ENCODE data around the gene LRRC42. TPM values are rescaled to one million over a fixed set of nuclear protein-coding genes. Genes with fewer than 3 reads are reported as not detected.
"Not testable (repeated sequence)": the region's sequence is repeated elsewhere in the genome, so short reads cannot be mapped to it uniquely, and the experiment has no call there.

LRRC42 gene
- total RNA-seq, 1 experiment from 2014 or later = 80.9 TPM

DNA sequence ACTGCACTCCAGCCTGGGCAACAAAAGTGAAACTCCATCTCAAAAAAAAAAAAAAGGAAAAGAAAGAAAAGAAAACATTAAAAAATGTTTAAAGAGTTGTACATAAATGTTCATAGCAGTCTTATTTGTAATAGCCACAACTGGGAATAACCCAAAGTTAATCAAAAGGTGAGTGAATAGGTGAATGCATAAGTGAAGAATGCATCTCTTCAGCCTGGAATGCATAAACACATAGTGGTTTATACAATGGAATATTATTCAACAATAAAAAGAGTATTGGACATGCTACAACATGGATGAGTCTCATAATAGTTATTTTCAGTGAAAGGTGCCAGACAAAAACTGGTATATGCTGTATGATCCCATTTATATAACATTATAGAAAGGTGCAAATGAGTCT is 53.8 kb downstream of the LRRC42 start:
- no peak overlapping the region for H3K4me3 ChIP-seq (ENCODE audit: insufficient read depth, low read depth, low read length)
- no peaks in the 10 kb centered on the region for H3K36me3 ChIP-seq (replicated peaks; ENCODE audit: control insufficient read depth, insufficient read depth, low read length)
- no peak for DNase-seq
- no peaks in the 10 kb centered on the region; the same call in 1 of the 2 replicates for H3K27me3 ChIP-seq (ENCODE audit: control insufficient read depth, insufficient read depth, low read length)

DNA sequence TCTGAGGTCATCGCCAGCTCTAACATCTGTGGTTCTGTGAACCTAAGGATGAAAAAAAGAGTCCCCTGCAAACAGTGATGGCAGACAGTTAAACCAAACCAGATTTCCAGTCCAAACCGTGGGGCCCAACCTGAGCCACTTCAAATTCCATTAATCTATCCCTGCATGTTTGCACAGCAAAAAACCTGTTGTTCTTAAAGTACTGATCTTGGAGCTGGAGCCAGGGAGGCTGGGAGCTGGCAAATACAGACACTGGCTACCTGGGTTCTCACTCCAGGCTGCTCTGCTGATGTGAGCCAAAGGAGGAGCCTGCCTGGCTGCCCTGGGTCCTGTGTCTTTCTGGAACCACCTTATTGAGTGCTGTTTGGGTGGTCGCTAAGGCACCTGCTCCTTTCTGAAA is 55.4 kb downstream of the LRRC42 start:
- peak; percentile 13 for DNase-seq

GRCh38 chr1:54002544-54003248 is 56.5 kb downstream of the LRRC42 start:
- Histone ChIP-seq H3K4me3 (ENCODE audit: insufficient read depth, low read depth, low read length) (no peak overlapping the region), H3K27me3 (ENCODE audit: control insufficient read depth, insufficient read depth, low read length) (no peaks in the 10 kb centered on the region; the same call in 1 of the 2 replicates), H3K36me3 (replicated peaks; ENCODE audit: control insufficient read depth, insufficient read depth, low read length) (no peaks in the 10 kb centered on the region)
- no peak for DNase-seq

More for the DNA sequence above, 55.4 kb downstream of the LRRC42 start:
- Histone ChIP-seq H3K36me3 (replicated peaks; ENCODE audit: control insufficient read depth, insufficient read depth, low read length) (no peaks in the 10 kb centered on the region), H3K27me3 (ENCODE audit: control insufficient read depth, insufficient read depth, low read length) (no peaks in the 10 kb centered on the region; the same call in 1 of the 2 replicates), H3K4me3 (ENCODE audit: insufficient read depth, low read depth, low read length) (no peak overlapping the region)

- H3K4me3 ChIP-seq (ENCODE audit: insufficient read depth, low read depth, low read length) = no peak overlapping the region
- H3K36me3 ChIP-seq (replicated peaks; ENCODE audit: control insufficient read depth, insufficient read depth, low read length) = no peaks in the 10 kb centered on the region
- no peaks in the 10 kb centered on the region; the same call in 1 of the 2 replicates for H3K27me3 ChIP-seq (ENCODE audit: control insufficient read depth, insufficient read depth, low read length)
- DNase-seq = no peak
Observed at GRCh38 chr1:54003249-54003646, 57.1 kb downstream of the LRRC42 start.

- not testable (repeated sequence) for H3K27me3 ChIP-seq (ENCODE audit: control insufficient read depth, insufficient read depth, low read length); H3K36me3 ChIP-seq (replicated peaks; ENCODE audit: control insufficient read depth, insufficient read depth, low read length); H3K4me3 ChIP-seq (ENCODE audit: insufficient read depth, low read depth, low read length); DNase-seq
Observed at GRCh38 chr1:54003750-54004480, 57.8 kb downstream of the LRRC42 start.

GRCh38 chr1:54004481-54005049 is 58.4 kb downstream of the LRRC42 start:
- Histone ChIP-seq H3K4me3 (ENCODE audit: insufficient read depth, low read depth, low read length) (no peak overlapping the region), H3K27me3 (ENCODE audit: control insufficient read depth, insufficient read depth, low read length) (no peaks in the 10 kb centered on the region; the same call in 1 of the 2 replicates), H3K36me3 (replicated peaks; ENCODE audit: control insufficient read depth, insufficient read depth, low read length) (no peaks in the 10 kb centered on the region)
- no peak for DNase-seq

GRCh38 chr1:54006508-54006907 is 60.4 kb downstream of the LRRC42 start:
- DNase-seq = no peak
- no peaks in the 10 kb centered on the region; the same call in 1 of the 2 replicates for H3K27me3 ChIP-seq (ENCODE audit: control insufficient read depth, insufficient read depth, low read length)

GRCh38 chr1:54007613-54008012 is 61.5 kb downstream of the LRRC42 start:
- Histone ChIP-seq H3K36me3 (replicated peaks; ENCODE audit: control insufficient read depth, insufficient read depth, low read length) (no peaks in the 10 kb centered on the region), H3K4me3 (ENCODE audit: insufficient read depth, low read depth, low read length) (no peak overlapping the region), H3K27me3 (ENCODE audit: control insufficient read depth, insufficient read depth, low read length) (no peaks in the 10 kb centered on the region)
- DNase-seq = no peak

More at GRCh38 chr1:54006508-54006907, 60.4 kb downstream of the LRRC42 start:
- no peak overlapping the region for H3K4me3 ChIP-seq (ENCODE audit: insufficient read depth, low read depth, low read length)
- H3K36me3 ChIP-seq (replicated peaks; ENCODE audit: control insufficient read depth, insufficient read depth, low read length) = no peaks in the 10 kb centered on the region

GRCh38 chr1:54008876-54009275 is 62.7 kb downstream of the LRRC42 start:
- DNase-seq = no peak
- no peaks in the 10 kb centered on the region for H3K27me3 ChIP-seq (ENCODE audit: control insufficient read depth, insufficient read depth, low read length)
- no peak overlapping the region for H3K4me3 ChIP-seq (ENCODE audit: insufficient read depth, low read depth, low read length)
- no peaks in the 10 kb centered on the region for H3K36me3 ChIP-seq (replicated peaks; ENCODE audit: control insufficient read depth, insufficient read depth, low read length)

- Histone ChIP-seq H3K36me3 (replicated peaks; ENCODE audit: control insufficient read depth, insufficient read depth, low read length) (no peaks in the 10 kb centered on the region), H3K27me3 (ENCODE audit: control insufficient read depth, insufficient read depth, low read length) (no peaks in the 10 kb centered on the region), H3K4me3 (ENCODE audit: insufficient read depth, low read depth, low read length) (no peak overlapping the region)
- DNase-seq = no peak
Observed at GRCh38 chr1:54009406-54009805, 63.3 kb downstream of the LRRC42 start.

GRCh38 chr1:54010415-54011117 is 64.4 kb downstream of the LRRC42 start:
- Histone ChIP-seq H3K27me3 (ENCODE audit: control insufficient read depth, insufficient read depth, low read length) (no peaks in the 10 kb centered on the region), H3K36me3 (replicated peaks; ENCODE audit: control insufficient read depth, insufficient read depth, low read length) (no peaks in the 10 kb centered on the region), H3K4me3 (ENCODE audit: insufficient read depth, low read depth, low read length) (no peak overlapping the region)
- no peak for DNase-seq

- Histone ChIP-seq H3K4me3 (ENCODE audit: insufficient read depth, low read depth, low read length) (no peak overlapping the region), H3K36me3 (replicated peaks; ENCODE audit: control insufficient read depth, insufficient read depth, low read length) (no peaks in the 10 kb centered on the region), H3K27me3 (ENCODE audit: control insufficient read depth, insufficient read depth, low read length) (no peaks in the 10 kb centered on the region)
- DNase-seq = no peak
Observed at GRCh38 chr1:54011316-54012007, 65.3 kb downstream of the LRRC42 start.

DNA sequence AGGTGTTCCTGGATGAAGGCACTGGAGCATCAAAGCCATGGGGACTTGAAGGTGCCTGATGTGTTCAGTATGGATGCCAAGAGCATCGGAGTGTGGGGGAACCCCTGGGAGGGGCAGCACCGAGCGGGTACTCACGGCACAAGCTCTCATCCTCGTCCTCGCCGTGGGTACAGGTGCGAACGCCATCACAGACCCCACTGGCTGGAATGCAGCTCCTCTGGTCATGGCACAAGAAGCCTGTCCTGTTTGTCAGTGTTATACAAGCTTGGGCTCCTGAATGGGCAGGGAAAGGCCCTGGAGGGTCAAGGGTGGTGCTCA is 65.8 kb downstream of the LRRC42 start:
- Histone ChIP-seq H3K27me3 (ENCODE audit: control insufficient read depth, insufficient read depth, low read length) (no peaks in the 10 kb centered on the region), H3K4me3 (ENCODE audit: insufficient read depth, low read depth, low read length) (no peak overlapping the region), H3K36me3 (replicated peaks; ENCODE audit: control insufficient read depth, insufficient read depth, low read length) (no peaks in the 10 kb centered on the region)
- DNase-seq = no peak

- no peak overlapping the region for H3K4me3 ChIP-seq (ENCODE audit: insufficient read depth, low read depth, low read length)
- no peaks in the 10 kb centered on the region; the same call in 1 of the 2 replicates for H3K27me3 ChIP-seq (ENCODE audit: control insufficient read depth, insufficient read depth, low read length)
- no peaks in the 10 kb centered on the region for H3K36me3 ChIP-seq (replicated peaks; ENCODE audit: control insufficient read depth, insufficient read depth, low read length)
- DNase-seq = no peak
Observed at GRCh38 chr1:54012863-54013262, 66.7 kb downstream of the LRRC42 start.
